ENCODE measurements around the gene PCDH19. TPM values are rescaled to one million over a fixed set of nuclear protein-coding genes. Genes with fewer than 3 reads are reported as not detected.
"Not testable (repeated sequence)": the region's sequence is repeated elsewhere in the genome, so short reads cannot be mapped to it uniquely, and the experiment has no call there.

PCDH19 gene
- polyA plus RNA-seq, 1 of the 3 experiments (the other 2 are of a cell fraction) = under 0.01 TPM

- Histone ChIP-seq H3K27ac (ENCODE audit: low read depth in 2 of 2, low read length in 1 of 2) (no peak overlapping the region), H3K27me3 (ENCODE audit: insufficient read depth) (peaks cover 4% of the 10 kb centered on the region; the same call in 1 of the 2 replicates), H3K4me2 (no peak overlapping the region), H3K9me3 (no peaks in the 10 kb centered on the region), H4K20me1 (ENCODE audit: insufficient read depth) (no peaks in the 10 kb centered on the region), H3K9me2 (no peaks in the 10 kb centered on the region), H3K79me2 (ENCODE audit: insufficient read depth) (no peaks in the 10 kb centered on the region), H3K36me3 (replicated peaks in 1 of 2; ENCODE audit: control insufficient read depth in 1 of 2, insufficient read depth in 2 of 2, low read length in 1 of 2) (no peaks in the 10 kb centered on the region), H3K4me1 (ENCODE audit: control insufficient read depth in 1 of 2, insufficient read depth in 2 of 2, low read depth in 1 of 2, low read length in 1 of 2) (no peaks in the 10 kb centered on the region), H3F3A (replicated peaks; ENCODE audit: insufficient read depth) (no peaks in the 10 kb centered on the region), H3K9ac (no peak overlapping the region), H2AFZ (ENCODE audit: low read depth) (no peak overlapping the region), H3K4me3 (ENCODE audit: low read depth in 2 of 2, low read length in 1 of 2) (no peak overlapping the region)
- no peak for DNase-seq
- ChIA-PET CTCF (no interaction called here), POLR2A (no interaction called here)
- TF ChIP-seq, protein P1, sequence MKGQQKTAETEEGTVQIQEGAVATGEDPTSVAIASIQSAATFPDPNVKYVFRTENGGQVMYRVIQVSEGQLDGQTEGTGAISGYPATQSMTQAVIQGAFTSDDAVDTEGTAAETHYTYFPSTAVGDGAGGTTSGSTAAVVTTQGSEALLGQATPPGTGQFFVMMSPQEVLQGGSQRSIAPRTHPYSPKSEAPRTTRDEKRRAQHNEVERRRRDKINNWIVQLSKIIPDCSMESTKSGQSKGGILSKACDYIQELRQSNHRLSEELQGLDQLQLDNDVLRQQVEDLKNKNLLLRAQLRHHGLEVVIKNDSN (IDR thresholded peaks at IDR 0.05; ENCODE audit: borderline replicate concordance, low read depth) = no peak
- no peak for TF ChIP-seq ZBTB33 (IDR thresholded peaks at IDR 0.05; ENCODE audit: borderline replicate concordance, low read depth)
- no peak for TF ChIP-seq FOSL2 (IDR thresholded peaks at IDR 0.05; ENCODE audit: borderline replicate concordance, low read depth)
- no peak for TF ChIP-seq FOXJ3 (CRISPR knock-in tag; IDR thresholded peaks at IDR 0.05)
- TF ChIP-seq, protein P2, sequence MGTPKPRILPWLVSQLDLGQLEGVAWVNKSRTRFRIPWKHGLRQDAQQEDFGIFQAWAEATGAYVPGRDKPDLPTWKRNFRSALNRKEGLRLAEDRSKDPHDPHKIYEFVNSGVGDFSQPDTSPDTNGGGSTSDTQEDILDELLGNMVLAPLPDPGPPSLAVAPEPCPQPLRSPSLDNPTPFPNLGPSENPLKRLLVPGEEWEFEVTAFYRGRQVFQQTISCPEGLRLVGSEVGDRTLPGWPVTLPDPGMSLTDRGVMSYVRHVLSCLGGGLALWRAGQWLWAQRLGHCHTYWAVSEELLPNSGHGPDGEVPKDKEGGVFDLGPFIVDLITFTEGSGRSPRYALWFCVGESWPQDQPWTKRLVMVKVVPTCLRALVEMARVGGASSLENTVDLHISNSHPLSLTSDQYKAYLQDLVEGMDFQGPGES (IDR thresholded peaks at IDR 0.05; ENCODE audit: low read depth, low read length) = no peak
- TF ChIP-seq TCF12 (IDR thresholded peaks at IDR 0.05) = no peak
- TF ChIP-seq YY1 (IDR thresholded peaks at IDR 0.05; ENCODE audit: low read depth) = no peak
- TF ChIP-seq FOXM1 (IDR thresholded peaks at IDR 0.05; ENCODE audit: low read depth) = no peak
- no peak for TF ChIP-seq GATA2 (CRISPR knock-in tag; IDR thresholded peaks at IDR 0.05)
- TF ChIP-seq CTCF (IDR thresholded peaks at IDR 0.05) = no peak
- TF ChIP-seq MAX (IDR thresholded peaks at IDR 0.05; ENCODE audit: low read depth) = no peak
- TF ChIP-seq, protein P3, sequence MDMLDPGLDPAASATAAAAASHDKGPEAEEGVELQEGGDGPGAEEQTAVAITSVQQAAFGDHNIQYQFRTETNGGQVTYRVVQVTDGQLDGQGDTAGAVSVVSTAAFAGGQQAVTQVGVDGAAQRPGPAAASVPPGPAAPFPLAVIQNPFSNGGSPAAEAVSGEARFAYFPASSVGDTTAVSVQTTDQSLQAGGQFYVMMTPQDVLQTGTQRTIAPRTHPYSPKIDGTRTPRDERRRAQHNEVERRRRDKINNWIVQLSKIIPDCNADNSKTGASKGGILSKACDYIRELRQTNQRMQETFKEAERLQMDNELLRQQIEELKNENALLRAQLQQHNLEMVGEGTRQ (IDR thresholded peaks at IDR 0.05; ENCODE audit: borderline replicate concordance, low read depth, low read length) = no peak
- no peak for TF ChIP-seq RFX5 (IDR thresholded peaks at IDR 0.05; ENCODE audit: low read length)
- TF ChIP-seq SIN3A (IDR thresholded peaks at IDR 0.05; ENCODE audit: borderline replicate concordance, low read depth, low read length) = no peak
- TF ChIP-seq TEAD4 (IDR thresholded peaks at IDR 0.05; ENCODE audit: borderline replicate concordance, insufficient read depth) = no peak
- no peak for TF ChIP-seq SMC3 (IDR thresholded peaks at IDR 0.05; ENCODE audit: low read depth, low read length)
- no peak for TF ChIP-seq TAF1 (IDR thresholded peaks at IDR 0.05; ENCODE audit: borderline replicate concordance, low read depth, low read length)
These were observed 35.5 kb upstream of the PCDH19 start for GRCh38 chrX:100445593-100445992.

DNA sequence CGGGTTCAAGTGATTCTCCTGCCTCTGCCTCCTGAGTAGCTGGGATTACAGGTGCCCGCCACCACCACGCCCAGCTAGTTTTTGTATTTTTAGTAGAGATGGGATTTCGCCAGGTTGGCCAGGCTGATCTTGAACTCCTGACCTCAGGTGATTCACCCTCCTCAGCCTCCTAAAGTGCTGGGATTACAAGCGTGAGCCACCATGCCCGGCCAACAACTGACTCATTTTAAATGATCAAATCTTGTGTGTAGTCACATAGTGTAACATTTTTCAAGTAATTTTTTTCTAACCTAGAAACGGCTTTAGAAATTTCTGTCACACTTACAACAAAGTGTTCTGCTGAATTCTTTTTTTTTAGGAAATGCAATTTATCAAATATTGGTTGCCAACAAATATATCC is 31.2 kb upstream of the PCDH19 start:
- DNase-seq; POLR2A ChIA-PET; H3K9me3 ChIP-seq; H2AFZ ChIP-seq (ENCODE audit: low read depth); H3K27me3 ChIP-seq (ENCODE audit: insufficient read depth); H3K36me3 ChIP-seq (replicated peaks in 1 of 2; ENCODE audit: control insufficient read depth in 1 of 2, insufficient read depth in 2 of 2, low read length in 1 of 2); H3K4me3 ChIP-seq (ENCODE audit: low read depth in 2 of 2, low read length in 1 of 2); H3K27ac ChIP-seq (ENCODE audit: low read depth in 2 of 2, low read length in 1 of 2); H3F3A ChIP-seq (replicated peaks; ENCODE audit: insufficient read depth); H3K79me2 ChIP-seq (ENCODE audit: insufficient read depth); H3K4me2 ChIP-seq; H4K20me1 ChIP-seq (ENCODE audit: insufficient read depth); H3K9ac ChIP-seq; H3K4me1 ChIP-seq (ENCODE audit: control insufficient read depth in 1 of 2, insufficient read depth in 2 of 2, low read depth in 1 of 2, low read length in 1 of 2); H3K9me2 ChIP-seq: not testable (repeated sequence)
- CTCF ChIA-PET = interaction anchor here (1.0 kb wide), 1 partner anchor 71 kb away, joined by 3 read pairs; no protein-coding TSS in a partner anchor
- 1% methylated on average over 7 of the region's 7 CpGs for WGBS (ENCODE audit: low lambda C conversion rate)
